Measurements from ENCODE around the gene SLCO3A1.

DNA sequence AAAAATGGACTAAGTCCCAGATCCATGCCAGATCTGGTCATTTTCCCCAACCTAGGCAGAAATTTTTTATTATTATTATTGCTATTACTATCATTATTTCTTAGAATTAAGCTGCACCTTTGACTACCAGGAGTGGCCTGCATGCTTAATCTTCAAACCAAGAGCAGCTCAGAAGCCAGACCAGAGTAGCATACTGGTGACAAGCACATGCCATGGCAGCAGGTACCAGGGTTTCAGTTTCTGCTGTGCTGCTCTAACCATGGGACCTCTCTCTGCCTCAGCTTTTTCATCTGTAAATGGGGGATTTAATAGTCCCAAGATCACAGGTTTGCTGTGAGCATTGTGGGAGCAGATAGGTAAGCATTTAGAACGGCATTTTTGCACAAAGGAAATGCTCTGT lies 262.3 kb downstream of the SLCO3A1 start:
- TF ChIP-seq, protein P1, sequence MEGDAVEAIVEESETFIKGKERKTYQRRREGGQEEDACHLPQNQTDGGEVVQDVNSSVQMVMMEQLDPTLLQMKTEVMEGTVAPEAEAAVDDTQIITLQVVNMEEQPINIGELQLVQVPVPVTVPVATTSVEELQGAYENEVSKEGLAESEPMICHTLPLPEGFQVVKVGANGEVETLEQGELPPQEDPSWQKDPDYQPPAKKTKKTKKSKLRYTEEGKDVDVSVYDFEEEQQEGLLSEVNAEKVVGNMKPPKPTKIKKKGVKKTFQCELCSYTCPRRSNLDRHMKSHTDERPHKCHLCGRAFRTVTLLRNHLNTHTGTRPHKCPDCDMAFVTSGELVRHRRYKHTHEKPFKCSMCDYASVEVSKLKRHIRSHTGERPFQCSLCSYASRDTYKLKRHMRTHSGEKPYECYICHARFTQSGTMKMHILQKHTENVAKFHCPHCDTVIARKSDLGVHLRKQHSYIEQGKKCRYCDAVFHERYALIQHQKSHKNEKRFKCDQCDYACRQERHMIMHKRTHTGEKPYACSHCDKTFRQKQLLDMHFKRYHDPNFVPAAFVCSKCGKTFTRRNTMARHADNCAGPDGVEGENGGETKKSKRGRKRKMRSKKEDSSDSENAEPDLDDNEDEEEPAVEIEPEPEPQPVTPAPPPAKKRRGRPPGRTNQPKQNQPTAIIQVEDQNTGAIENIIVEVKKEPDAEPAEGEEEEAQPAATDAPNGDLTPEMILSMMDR (conservative IDR thresholded peaks at IDR 0.05) = no peak
- no peak for TF ChIP-seq EZH2 (IDR thresholded peaks at IDR 0.05; ENCODE audit: low read depth)

All from PC-9 (cell line).